Lung microvascular endothelial cell (primary cell): ENCODE results near the gene ZBTB46. TPM values are rescaled to one million over a fixed set of nuclear protein-coding genes. Genes with fewer than 3 reads are reported as not detected.

ENCODE experiments used
- DNase-seq, 2 donors: peaks; one replicate each; pipeline versions ENCODE4 v3.0.0 to v3.0.0-alpha.2; 2010; ENCODE audit warnings: low read depth in 2 of 2
- total RNA-seq: library from RNA; depleted of rRNA; stranded (reverse); fragments of >200 nt; gene quantifications from 2 replicates; pipeline ENCODE4 v1.2.1, GENCODE V29; 2014

Gene ZBTB46
- total RNA-seq, 1 donor from 2014 or later = 46.4 TPM

GRCh38 chr20:63748070-63748933, 82.8 kb downstream of the ZBTB46 start:
- DNase-seq = no peak

GRCh38 chr20:63747622-63748069, 83.4 kb downstream of the ZBTB46 start:
- no peak for DNase-seq

DNA sequence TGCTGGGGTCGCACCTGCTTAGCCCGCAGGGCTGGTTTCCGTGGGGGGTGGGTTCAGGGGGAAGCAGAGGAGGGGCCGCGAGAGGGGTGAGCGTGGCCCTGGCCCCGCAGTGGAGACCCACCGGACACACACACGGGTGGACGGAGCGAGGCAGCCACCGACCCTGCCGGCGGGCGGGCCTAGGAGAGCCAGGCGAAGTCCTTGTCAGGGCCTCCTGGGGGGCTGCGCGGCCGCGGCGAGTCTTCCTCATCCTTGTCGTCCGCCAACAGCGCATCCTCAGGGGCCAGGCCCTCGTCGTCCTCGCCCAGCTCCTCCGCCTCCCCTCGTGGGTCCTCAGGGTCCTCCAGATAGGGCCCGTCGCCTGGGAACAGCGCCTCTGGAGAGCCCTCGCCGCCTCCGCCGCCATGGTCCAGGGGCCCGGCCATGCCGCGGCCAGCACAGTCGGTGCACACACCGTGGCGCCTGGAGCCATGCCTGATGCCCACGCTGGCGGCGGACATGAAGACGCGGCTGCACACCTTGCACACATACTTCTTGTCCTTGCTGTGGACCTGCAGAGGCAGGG, 84.2 kb downstream of the ZBTB46 start:
- no peak for DNase-seq

- DNase-seq = no peak
Measured at GRCh38 chr20:63745961-63746731, 84.9 kb downstream of the ZBTB46 start.

- DNase-seq = no peak
Measured at GRCh38 chr20:63745424-63745805, 85.6 kb downstream of the ZBTB46 start.

DNA sequence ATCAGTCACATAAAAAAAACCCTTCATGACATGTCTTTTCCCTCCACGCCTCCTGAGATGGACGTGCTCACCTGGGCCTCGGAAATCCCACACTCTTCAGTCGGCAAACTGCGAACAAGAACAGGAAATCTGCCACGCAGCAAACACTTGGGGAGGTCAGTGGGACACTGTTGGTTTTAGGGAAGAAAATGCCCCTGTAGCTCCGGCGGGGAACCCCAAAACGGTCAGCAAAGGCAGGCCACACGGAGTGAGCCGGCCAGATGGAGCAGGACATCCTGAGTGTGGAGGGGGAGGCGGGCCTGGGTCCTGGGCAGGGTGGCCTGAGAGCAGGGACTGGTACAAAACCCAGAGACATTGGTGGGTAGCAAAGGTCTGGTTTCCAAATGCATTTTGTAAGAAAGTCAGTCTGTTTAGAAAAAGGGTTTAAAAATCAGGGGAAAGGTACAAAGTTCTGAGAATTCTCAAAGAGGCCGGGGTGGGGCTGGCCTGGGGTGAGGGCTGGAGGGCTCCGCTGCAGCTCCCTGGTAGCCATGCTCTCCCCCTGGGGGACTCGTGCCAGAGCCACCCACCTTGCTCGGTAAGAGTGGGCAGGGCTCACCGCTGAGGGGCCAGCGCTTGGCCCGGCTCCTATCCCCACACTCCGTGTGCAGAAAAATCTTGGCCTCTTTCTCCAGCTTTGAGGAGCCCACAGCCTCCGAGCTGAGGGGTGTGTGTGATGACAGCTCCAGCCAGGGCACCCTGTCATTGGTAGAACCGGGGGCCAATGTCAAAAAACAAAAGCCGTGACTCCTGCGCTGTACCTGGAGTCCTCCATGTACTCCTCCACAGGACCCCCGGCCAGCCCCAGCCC, 86.3 kb downstream of the ZBTB46 start:
- no peak for DNase-seq

- no peak for DNase-seq
Measured at GRCh38 chr20:63744158-63744557, 86.9 kb downstream of the ZBTB46 start.

DNA sequence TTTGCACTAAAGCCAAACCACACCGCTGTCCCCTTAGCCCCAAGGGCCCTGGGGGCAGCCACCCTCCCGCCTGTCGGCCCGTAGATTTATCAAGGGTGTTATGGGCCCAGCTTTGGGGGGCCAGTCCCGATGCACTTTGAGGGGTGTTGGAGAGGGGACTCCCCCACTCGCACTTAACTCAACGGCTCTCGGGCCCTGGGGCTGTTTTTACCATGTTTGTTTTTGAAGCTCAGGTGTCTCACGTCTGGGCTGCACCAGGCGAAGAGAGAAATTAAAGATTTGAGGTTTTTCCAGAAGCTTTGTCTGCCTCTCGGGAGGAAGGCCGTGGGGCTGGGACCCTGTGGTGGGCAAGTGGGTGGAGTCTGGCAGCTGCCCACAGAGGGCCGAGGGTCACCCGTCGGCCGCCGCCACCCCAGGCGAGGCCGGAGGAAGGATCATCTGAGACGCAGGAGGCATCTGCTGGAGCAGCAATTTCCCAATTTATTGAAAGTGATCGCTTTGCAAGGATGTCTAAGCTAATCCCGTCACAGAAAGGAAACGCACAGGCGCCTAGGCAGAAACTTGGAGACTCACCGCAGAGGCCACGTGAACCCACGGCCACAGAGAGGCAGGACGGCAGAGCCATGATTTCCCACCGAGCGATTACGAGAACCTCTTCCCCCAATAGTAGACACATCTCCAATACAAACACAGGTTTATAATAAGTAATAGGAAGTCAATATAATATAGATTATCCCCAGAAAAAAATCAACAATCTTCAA, 87.7 kb downstream of the ZBTB46 start:
- no peak for DNase-seq

GRCh38 chr20:63742381-63743024, 88.6 kb downstream of the ZBTB46 start:
- DNase-seq = no peak

DNA sequence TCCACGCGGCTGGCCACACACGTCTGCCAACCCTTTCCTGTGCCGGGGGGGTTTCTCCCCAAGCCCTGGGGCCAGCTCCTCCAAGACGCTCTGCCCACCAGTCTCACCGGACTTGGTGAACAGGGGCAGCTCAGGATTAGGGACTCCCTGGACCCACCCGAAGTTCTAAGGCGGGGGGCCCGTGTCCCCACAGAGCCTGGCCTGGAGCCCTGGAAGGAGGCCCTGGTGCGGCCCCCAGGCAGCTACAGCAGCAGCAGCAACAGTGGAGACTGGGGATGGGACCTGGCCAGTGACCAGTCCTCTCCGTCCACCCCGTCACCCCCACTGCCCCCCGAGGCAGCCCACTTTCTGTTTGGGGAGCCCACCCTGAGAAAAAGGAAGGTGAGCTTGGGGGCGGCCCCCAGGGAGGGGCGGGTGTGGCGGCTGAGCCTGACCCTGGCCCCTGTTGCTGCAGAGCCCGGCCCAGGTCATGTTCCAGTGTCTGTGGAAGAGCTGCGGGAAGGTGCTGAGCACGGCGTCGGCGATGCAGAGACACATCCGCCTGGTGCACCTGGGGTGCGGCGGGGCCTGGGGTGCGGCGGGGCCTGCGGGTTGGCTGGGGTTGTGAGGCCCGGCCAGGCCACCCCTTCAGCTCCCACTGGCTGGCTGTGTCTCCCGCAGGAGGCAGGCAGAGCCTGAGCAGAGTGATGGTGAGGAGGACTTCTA, 89.2 kb downstream of the ZBTB46 start:
- no peak for DNase-seq

- no peak for DNase-seq
Measured at GRCh38 chr20:63741354-63741675, 89.7 kb downstream of the ZBTB46 start.

DNA sequence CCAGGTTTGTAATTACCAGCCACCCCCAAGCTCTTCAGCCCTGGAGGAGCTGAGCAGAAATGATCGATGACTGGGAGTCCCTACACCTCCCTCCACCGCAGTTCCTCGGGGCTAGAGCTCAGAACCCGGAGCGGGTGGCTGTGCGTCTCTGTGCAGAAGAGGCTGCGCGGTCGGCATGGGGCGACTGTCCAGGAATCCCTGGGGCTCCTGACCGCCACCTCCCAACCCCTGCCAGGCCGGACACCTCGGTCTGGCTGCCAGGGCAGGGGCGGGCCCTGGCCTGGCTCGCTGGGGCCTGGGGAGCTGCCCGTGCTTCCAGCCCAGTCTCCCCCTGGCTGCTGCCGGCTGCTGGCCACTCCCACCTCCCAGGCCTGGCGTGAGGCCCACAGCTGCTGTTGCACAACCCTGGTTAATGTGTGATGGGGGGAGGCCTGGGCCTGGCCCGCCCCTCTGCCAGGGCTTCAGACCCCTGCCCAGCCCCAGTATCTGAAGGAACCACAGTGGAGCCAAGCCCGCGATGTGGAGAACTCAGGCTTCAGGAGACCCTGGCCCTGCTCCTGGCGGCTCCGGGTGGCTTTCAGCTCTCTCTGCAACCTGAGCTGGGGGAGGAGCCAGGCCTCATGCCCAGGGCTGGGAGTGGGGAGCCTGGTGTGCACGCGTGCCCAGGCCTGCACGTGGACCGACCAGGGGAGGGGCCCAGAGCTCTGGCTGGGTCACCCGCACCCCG, 90.3 kb downstream of the ZBTB46 start:
- DNase-seq = peak; percentile 84 to 93

DNA sequence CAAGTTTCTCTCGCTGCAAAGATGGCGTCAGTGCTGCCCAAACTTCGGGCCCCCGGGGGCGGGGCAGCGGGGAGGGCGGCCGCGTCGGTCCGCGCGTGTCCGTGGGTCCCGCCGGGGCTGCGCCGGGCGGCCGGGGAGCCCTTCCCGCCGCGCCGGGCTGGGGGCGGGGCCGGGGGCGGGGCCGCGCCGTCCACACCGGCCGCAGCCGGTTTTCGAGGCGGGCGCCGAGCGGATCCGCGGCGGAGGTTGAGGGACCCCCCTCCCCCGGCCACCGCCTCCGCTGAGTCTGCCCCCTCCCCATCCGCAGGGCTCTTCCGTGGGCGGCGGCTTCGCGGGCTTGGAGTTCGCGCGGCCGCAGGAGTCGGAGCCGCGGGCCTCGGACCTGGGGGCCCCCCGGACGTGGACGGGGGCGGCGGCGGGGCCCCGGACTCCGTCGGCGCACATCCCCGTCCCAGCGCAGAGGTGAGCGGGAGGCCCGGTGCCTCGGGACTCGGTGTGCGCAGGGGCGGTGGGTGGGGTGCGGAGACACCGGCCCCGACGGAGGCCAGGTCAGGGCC, 90.9 kb downstream of the ZBTB46 start:
- DNase-seq = peak; percentile 13 to 29

DNA sequence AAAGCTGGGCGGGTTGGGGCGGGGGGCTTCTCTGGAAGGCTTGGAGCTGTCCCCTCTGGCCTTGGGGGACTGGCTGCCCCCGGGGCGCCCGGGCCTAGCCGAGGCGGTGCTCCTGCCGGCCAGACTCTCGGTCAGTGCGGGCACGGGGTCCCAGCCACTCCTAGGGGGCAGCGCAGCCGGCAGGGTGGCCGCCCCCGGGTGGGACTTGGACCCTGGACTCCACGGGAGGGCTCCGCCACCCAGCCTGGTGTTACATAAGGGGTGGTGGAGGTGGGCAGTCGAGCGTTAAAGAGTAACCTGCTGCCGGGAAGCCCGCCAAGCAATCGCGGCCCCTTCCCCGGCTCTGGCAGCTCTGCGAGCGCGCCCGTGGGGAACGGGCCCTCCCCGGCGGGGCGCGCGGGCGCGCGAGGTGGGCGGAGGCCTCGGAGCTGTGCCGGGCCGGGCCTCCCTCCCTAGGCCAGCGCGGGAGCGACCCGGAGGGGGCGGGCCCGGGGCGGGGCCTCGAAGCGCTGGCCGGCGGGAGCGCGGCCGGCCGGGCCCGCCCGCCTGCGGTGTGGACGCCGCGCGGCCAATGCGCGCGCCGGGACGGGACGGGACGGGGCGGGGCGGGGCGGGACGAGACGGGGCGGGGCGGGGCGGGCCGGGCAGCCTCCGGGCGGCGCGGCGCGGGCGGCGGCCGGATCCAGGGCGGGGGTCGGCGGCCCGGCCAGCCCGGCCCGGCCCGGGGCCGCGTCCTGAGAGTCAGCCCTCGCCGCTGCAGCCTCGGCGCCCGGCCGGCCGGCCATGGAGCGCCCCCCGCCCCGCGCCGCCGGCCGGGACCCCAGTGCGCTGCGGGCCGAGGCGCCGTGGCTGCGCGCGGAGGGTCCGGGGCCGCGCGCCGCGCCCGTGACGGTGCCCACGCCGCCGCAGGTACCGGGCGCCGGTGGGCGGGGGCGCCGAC, 91.7 kb downstream of the ZBTB46 start, which contains the start of gene SLC2A4RG:
TSS of gene SLC2A4RG (plus strand) at position 647 of the 940 bp plus-strand sequence. CDS start at position 784, 137 bp downstream.
- peak; percentile 72 to 82 for DNase-seq

DNA sequence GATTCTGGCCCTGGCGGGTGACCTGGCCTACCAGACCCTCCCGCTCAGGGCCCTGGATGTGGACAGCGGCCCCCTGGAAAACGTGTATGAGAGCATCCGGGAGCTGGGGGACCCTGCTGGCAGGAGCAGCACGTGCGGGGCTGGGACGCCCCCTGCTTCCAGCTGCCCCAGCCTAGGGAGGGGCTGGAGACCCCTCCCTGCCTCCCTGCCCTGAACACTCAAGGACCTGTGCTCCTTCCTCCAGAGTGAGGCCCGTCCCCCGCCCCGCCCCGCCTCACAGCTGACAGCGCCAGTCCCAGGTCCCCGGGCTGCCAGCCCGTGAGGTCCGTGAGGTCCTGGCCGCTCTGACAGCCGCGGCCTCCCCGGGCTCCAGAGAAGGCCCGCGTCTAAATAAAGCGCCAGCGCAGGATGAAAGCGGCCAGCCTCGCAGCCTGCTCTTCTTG, 92.4 kb downstream of the ZBTB46 start:
- DNase-seq = peak; percentile 36 to 52

DNA sequence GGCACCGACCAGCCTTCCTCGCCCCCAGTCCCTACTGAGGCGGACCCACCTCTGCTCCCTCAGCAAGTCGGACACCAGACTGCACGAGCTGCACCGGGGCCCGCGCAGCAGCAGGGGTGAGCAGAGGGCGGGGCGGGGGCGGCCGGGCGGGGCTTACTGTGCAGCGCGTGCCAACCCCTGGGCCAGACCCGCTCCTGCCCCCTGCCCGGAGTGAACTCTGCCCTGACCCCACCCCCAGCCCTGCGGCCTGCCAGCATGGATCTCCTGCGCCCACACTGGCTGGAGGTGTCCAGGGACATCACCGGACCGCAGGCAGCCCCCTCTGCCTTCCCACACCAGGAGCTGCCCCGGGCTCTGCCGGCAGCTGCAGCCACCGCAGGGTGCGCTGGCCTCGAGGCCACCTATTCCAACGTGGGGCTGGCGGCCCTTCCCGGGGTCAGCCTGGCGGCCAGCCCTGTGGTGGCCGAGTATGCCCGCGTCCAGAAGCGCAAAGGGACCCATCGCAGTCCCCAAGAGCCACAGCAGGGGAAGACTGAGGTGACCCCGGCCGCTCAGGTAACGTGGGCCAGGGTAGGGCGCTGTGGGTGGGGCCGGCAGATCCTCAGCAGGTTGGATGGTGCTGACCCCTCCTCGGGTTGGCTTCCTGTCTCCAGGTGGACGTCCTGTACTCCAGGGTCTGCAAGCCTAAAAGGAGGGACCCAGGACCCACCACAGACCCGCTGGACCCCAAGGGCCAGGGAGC, 92.9 kb downstream of the ZBTB46 start:
- DNase-seq = peak in 1 of 2 donors; percentile 2

GRCh38 chr20:63737695-63737944, 93.4 kb downstream of the ZBTB46 start:
- no peak for DNase-seq
